Heart right ventricle (tissue), 16 donors: ENCODE data around the gene LDB2. TPM values are rescaled to one million over a fixed set of nuclear protein-coding genes. Genes with fewer than 3 reads are reported as not detected.

Source experiments
- ATAC-seq, 8 donors: fragments of 200-7000 bp; cut with Tn5 transposase; one replicate each; pipeline ENCODE4 v1.9.1; 2020; ENCODE audit warnings: mild to moderate bottlenecking in 8 of 8, moderate library complexity in 8 of 8, moderate number of reproducible peaks in 1 of 8
- DNase-seq, 2 donors: peaks; one replicate each; pipeline ENCODE4 v3.0.0-alpha.2; 2020
- H3K27ac ChIP-seq, 10 donors: fragments of 200-600 bp; sonication (generic) in 2 of 10; one replicate each; pipeline versions ENCODE4 v1.5.0 to v1.8.0; 2020 to 2022; ENCODE audit warnings: mild to moderate bottlenecking in 3 of 10
- H3K27me3 ChIP-seq, 7 donors: fragments of 200-600 bp; one replicate each; pipeline ENCODE4 v1.8.0; 2021 to 2022; ENCODE audit warnings: mild to moderate bottlenecking in 2 of 7
- H3K36me3 ChIP-seq, 9 donors: fragments of 200-600 bp; sonication (generic) in 1 of 9; one replicate each; pipeline versions ENCODE4 v1.5.0 to v1.8.0; 2020 to 2022; ENCODE audit warnings: mild to moderate bottlenecking in 2 of 9
- H3K4me1 ChIP-seq, 9 donors: fragments of 200-600 bp; sonication (generic) in 1 of 9; one replicate each; pipeline versions ENCODE4 v1.5.0 to v1.8.0; 2020 to 2022; ENCODE audit warnings: mild to moderate bottlenecking in 4 of 9
- H3K4me3 ChIP-seq, 10 donors: fragments of 200-600 bp; sonication (generic) in 2 of 10; one replicate each; pipeline versions ENCODE4 v1.5.0 to v1.8.0; 2020 to 2022; ENCODE audit warnings: mild to moderate bottlenecking in 7 of 10, moderate library complexity in 2 of 10
- H3K9me3 ChIP-seq, 11 donors: fragments of 200-600 bp in 10 of 11; sonication (generic) in 2 of 11; one replicate each; pipeline versions ENCODE4 v1.5.0 to v1.8.0; 2013 to 2022; ENCODE audit warnings: mild to moderate bottlenecking in 2 of 11, control low read depth in 1 of 11, moderate library complexity in 1 of 11
- CTCF ChIP-seq, 9 donors: fragments of 200-600 bp; sonication (generic) in 2 of 9; IDR thresholded peaks; one replicate each; pipeline versions ENCODE4 v1.5.0 to v1.8.0; 2021 to 2022; ENCODE audit warnings: antibody characterized with exemption in 9 of 9, mild to moderate bottlenecking in 5 of 9, moderate library complexity in 1 of 9
- WGBS, 2 donors: extraction: QIAGEN DNeasy Blood & Tissue Kit; methylation state at CpG; one replicate each; pipeline ENCODE4 v1.1.7; 2013; ENCODE audit warnings: inconsistent platforms in 1 of 2; 5-methylcytosine and 5-hydroxymethylcytosine counted together
- intact Hi-C, 10 donors: fragments of 100-400 bp; cut with DNase I; formaldehyde crosslinking; loops; one replicate each; pipeline versions ENCODE4 v1.11.1 to v1.14.2; 2022
- polyA plus RNA-seq, 2 donors: library from polyadenylated mRNA; stranded (reverse); fragments of 200-250 nt; gene quantifications; one replicate each; pipeline ENCODE4 v1.2.3, GENCODE V29; 2013
- total RNA-seq, 10 donors: library from RNA; stranded (reverse); fragmentation: NEBNext Ultra II Directional in 3 of 10; extraction: Animal tissue kit (Norgen Biotek cat#: 25700) in 3 of 10; gene quantifications; one replicate each; pipeline versions ENCODE4 v1.2.1 to v1.2.4, GENCODE V29; 2021 to 2023
- donor health status: Arrhythmogenic right ventricular cardiomyopathy.
- donor health status: ischemic (EF 13 %, LVEDD 7.1; RV severe dilation, severe dysfunction).
- donor health status: healthy with polysubstance abuse.
- donor health status: DM: no; HTN: yes; CAD: no.
- donor health status: DM: no; HTN: no; CAD: no.
- donor health status: ischemic (EF 25% LVEDD 6.9; RV normal size, moderate dysfunction).
- donor health status: ischemic (EF 25% LVEDD 5.7; RV mildly dilated, moderate dysfunction).
- donor health status: healthy.
- donor health status: DM: yes; HTN: yes; CAD: no.
- donor health status: Ischemic cardiomyopathy.
- donor health status: ischemic (EF 35%, LVEDD 5.7; RV mildly dilated, moderate dysfunction).
- donor health status: nonischemic (EF 11% LVEDD 7.7; RV severe dilation, severe dysfunction).
- donor health status: DM: yes; HTN: yes; CAD: no.
- donor health status: PGD.
- donor health status: ischemic (EF 29% LVEDD 5.4; RV normal size, mild dysfunction).
- donor health status: nonischemic (EF 23%, LVEDD 6.1; RV moderate dilation, normal function).

Gene LDB2
- total and polyA plus RNA-seq, 12 donors, result 14.5 to 43.3 (median 23.5) TPM

GRCh38 chr4:16622826-16623225 lies 275.6 kb downstream of the LDB2 start:
- DNase-seq, result no peak
- Histone ChIP-seq H3K4me1 (peaks cover 0 to 42% (median 13%) of the 10 kb centered on the region in 9 donors), H3K9me3 (no peaks in the 10 kb centered on the region), H3K4me3 (no peak overlapping the region), H3K36me3 (no peaks in the 10 kb centered on the region), H3K27me3 (no peaks in the 10 kb centered on the region), H3K27ac (no peak overlapping the region)
- WGBS, 2 donors, result 17 to 25% methylated on average over 1 of the region's 1 CpG
- intact Hi-C loops, result no loop called here
- no peak for ATAC-seq
- TF ChIP-seq CTCF (IDR thresholded peaks at IDR 0.05), result no peak

- DNase-seq (no peak), ATAC-seq (peak in 1 of 8 donors; percentile 7)
- no peaks in the 10 kb centered on the region for H3K27me3 ChIP-seq
- intact Hi-C loops, result no loop called here
- no peak overlapping the region for H3K27ac ChIP-seq
- WGBS, 2 donors, result 52 to 69% methylated on average over 5 of the region's 5 CpGs
- no peak for TF ChIP-seq CTCF (IDR thresholded peaks at IDR 0.05)
- H3K9me3 ChIP-seq, result peaks cover 0 to 10% (median 0%) of the 10 kb centered on the region in 11 donors
- no peak overlapping the region for H3K4me3 ChIP-seq
- no peaks in the 10 kb centered on the region for H3K36me3 ChIP-seq
- peaks cover 0 to 33% (median 7%) of the 10 kb centered on the region in 9 donors for H3K4me1 ChIP-seq
These were observed 281.0 kb downstream of the LDB2 start for GRCh38 chr4:16617435-16617834.

GRCh38 chr4:16617011-16617410 lies 281.4 kb downstream of the LDB2 start:
- Histone ChIP-seq H3K27ac (no peak overlapping the region), H3K9me3 (peaks cover 0 to 12% (median 0%) of the 10 kb centered on the region in 11 donors), H3K4me3 (no peak overlapping the region), H3K4me1 (peaks cover 0 to 29% (median 2%) of the 10 kb centered on the region in 9 donors), H3K27me3 (no peaks in the 10 kb centered on the region), H3K36me3 (no peaks in the 10 kb centered on the region)
- WGBS, 2 donors, result 51 to 61% methylated on average over 6 of the region's 6 CpGs
- intact Hi-C loops, result no loop called here
- ATAC-seq, result no peak
- no peak for DNase-seq
- no peak for TF ChIP-seq CTCF (IDR thresholded peaks at IDR 0.05)

DNA sequence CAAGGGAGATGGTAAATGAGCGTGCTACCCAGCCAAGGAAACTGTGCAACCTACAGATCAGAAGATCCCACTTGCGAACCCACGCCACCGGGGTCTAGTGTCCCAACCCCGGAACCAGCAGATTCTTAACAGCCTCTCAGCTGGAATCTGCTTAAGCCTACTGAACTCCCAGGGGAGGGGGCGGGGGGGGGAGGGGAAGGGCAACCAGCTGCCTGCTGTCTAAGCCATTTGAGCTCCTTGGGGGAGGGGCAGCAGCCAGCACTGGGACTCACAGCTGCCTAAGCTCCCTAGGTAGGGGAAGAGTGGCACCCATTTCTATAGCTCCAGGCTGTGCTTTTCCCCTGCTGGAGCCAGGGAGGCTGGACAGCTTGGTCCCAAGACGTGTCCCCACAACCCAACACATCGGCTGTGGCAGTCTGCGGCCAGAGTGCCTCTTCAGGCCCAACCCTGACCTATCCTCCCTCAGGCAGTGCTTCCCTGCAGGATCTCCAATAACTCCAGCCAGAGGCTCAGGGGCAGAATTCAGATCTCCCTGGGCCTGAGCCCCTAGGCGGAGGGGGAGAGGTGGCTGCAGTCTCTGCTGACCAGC lies 289.2 kb downstream of the LDB2 start:
- Histone ChIP-seq H3K27ac (no peak overlapping the region), H3K36me3 (no peaks in the 10 kb centered on the region), H3K9me3 (peaks cover 0 to 21% (median 0%) of the 10 kb centered on the region in 11 donors), H3K4me1 (peaks cover 0 to 19% (median 6%) of the 10 kb centered on the region in 9 donors), H3K27me3 (no peaks in the 10 kb centered on the region), H3K4me3 (no peak overlapping the region)
- 77 to 78% methylated on average over 9 to 10 of the region's 10 CpGs for WGBS, 2 donors
- DNase-seq (no peak), ATAC-seq (peak in 1 of 8 donors; percentile 24)
- intact Hi-C loops, result no loop called here
- no peak for TF ChIP-seq CTCF (IDR thresholded peaks at IDR 0.05)
